Activated T-helper 1 cell treated with anti-CD3 and anti-CD28 coated beads, Interleukin-12 subunit alpha, Interleukin-12 subunit beta, Interleukin-2, Interleukin-4 antibody, amounts not matched to agents 30 ng/mL and 10 ng/mL and 1 ng/mL, durations not matched to agents 14 hours and 24 hours and 36 hours (primary cell): ENCODE data around the gene NME4. TPM values are rescaled to one million over a fixed set of nuclear protein-coding genes. Genes with fewer than 3 reads are reported as not detected.
"Not testable (repeated sequence)": the region's sequence is repeated elsewhere in the genome, so short reads cannot be mapped to it uniquely, and the experiment has no call there.

Experiments
- DNase-seq: peaks from one replicate; pipeline ENCODE4 v3.0.0; 2021; ENCODE audit warnings: low spot score
- H3K27ac Mint-ChIP-seq: one replicate; pipeline ENCODE4 v1.8.0; 2021; ENCODE audit warnings: mild to moderate bottlenecking, mixed read lengths
- H3K27me3 Mint-ChIP-seq: one replicate; pipeline ENCODE4 v1.8.0; 2022; ENCODE audit warnings: mild to moderate bottlenecking, moderate library complexity, mixed read lengths; ENCODE audit not compliant: insufficient read depth
- H3K36me3 Mint-ChIP-seq: one replicate; pipeline ENCODE4 v1.8.0; 2021; ENCODE audit warnings: low read depth, mixed read lengths
- H3K4me1 Mint-ChIP-seq: one replicate; pipeline ENCODE4 v1.8.0; 2021; ENCODE audit warnings: low read depth, mixed read lengths
- H3K4me3 Mint-ChIP-seq: one replicate; pipeline ENCODE4 v1.8.0; 2021; ENCODE audit warnings: mild to moderate bottlenecking, moderate library complexity, mixed read lengths
- H3K9me3 Mint-ChIP-seq: one replicate; pipeline ENCODE4 v1.8.0; 2021; ENCODE audit warnings: mixed read lengths
- intact Hi-C: fragments of 100-400 bp; cut with micrococcal nuclease; formaldehyde crosslinking; loops from one replicate; pipeline ENCODE4 v1.15.1; 2024
- total RNA-seq: library from RNA; stranded (reverse); gene quantifications from 2 replicates; pipeline ENCODE4 v1.2.3, GENCODE V29; 2022

The NME4 gene
- total RNA-seq, 1 donor from 2014 or later: 57.2 TPM

GRCh38 chr16:381789-382717, 14.9 kb upstream of the NME4 start, which contains the start of gene PGAP6:
PGAP6 (minus strand) TSS chr16:381978; CDS start chr16:381821, 157 bp downstream.
- H3K36me3 Mint-ChIP-seq: no peaks in the 10 kb centered on the region
- peaks cover 14% of the 10 kb centered on the region for H3K27me3 Mint-ChIP-seq
- H3K4me1 Mint-ChIP-seq: peaks cover 7% of the 10 kb centered on the region
- intact Hi-C loops: loop anchor here (1.0 to 5.0 kb wide), 6 partner anchors 12 to 255 kb away; partner anchors contain the start of genes AXIN1, CAPN15, DECR2 and METTL26
- H3K27ac Mint-ChIP-seq: peak within 1 kb of the TSS; percentile 58
- no peaks in the 10 kb centered on the region for H3K9me3 Mint-ChIP-seq
- H3K4me3 Mint-ChIP-seq: peak within 1 kb of the TSS; percentile 82
- peak; percentile 55 for DNase-seq

GRCh38 chr16:383326-384051, 13.5 kb upstream of the NME4 start:
- Mint-ChIP-seq H3K27ac (peak overlapping the region; percentile 36), H3K9me3 (no peaks in the 10 kb centered on the region), H3K36me3 (no peaks in the 10 kb centered on the region)

GRCh38 chr16:386641-387156, 10.3 kb upstream of the NME4 start:
- intact Hi-C loops: no loop called here
- H3K36me3 Mint-ChIP-seq: no peaks in the 10 kb centered on the region
- H3K27me3 Mint-ChIP-seq: peaks cover 19% of the 10 kb centered on the region
- H3K27ac Mint-ChIP-seq: no peak overlapping the region
- no peak for DNase-seq
- no peak overlapping the region for H3K4me3 Mint-ChIP-seq
- H3K4me1 Mint-ChIP-seq: peaks cover 7% of the 10 kb centered on the region
- peaks cover under 1% of the 10 kb centered on the region for H3K9me3 Mint-ChIP-seq

More at GRCh38 chr16:383326-384051, 13.5 kb upstream of the NME4 start:
- no peak for DNase-seq
- Mint-ChIP-seq H3K4me3 (peak overlapping the region; percentile 82), H3K27me3 (peaks cover 16% of the 10 kb centered on the region), H3K4me1 (peaks cover 7% of the 10 kb centered on the region)
- intact Hi-C loops: loop anchor here (2.0 to 5.0 kb wide), 3 partner anchors 31 to 254 kb away; partner anchors contain the start of genes AXIN1, CAPN15 and METTL26

GRCh38 chr16:387761-388666, 9.0 kb upstream of the NME4 start:
- intact Hi-C loops, H3K4me3 Mint-ChIP-seq, DNase-seq, H3K36me3 Mint-ChIP-seq, H3K9me3 Mint-ChIP-seq, H3K27ac Mint-ChIP-seq: not testable (repeated sequence)
- Mint-ChIP-seq H3K27me3 (peaks cover 14% of the 10 kb centered on the region), H3K4me1 (peaks cover 12% of the 10 kb centered on the region)

- H3K27me3 Mint-ChIP-seq: peaks cover 7% of the 10 kb centered on the region
- no peaks in the 10 kb centered on the region for H3K36me3 Mint-ChIP-seq
- H3K4me3 Mint-ChIP-seq: no peak overlapping the region
- peaks cover 6% of the 10 kb centered on the region for H3K4me1 Mint-ChIP-seq
- intact Hi-C loops: no loop called here
- H3K9me3 Mint-ChIP-seq: peaks cover 6% of the 10 kb centered on the region
- no peak overlapping the region for H3K27ac Mint-ChIP-seq
- no peak for DNase-seq
These were observed 7.6 kb upstream of the NME4 start for GRCh38 chr16:389352-389751.

GRCh38 chr16:391885-392335, 5.1 kb upstream of the NME4 start:
- intact Hi-C loops: loop anchor here (1.0 kb wide), 1 partner anchor 95 kb away; no protein-coding TSS in a partner anchor

GRCh38 chr16:392450-393030, 4.5 kb upstream of the NME4 start:
- no peak overlapping the region for H3K27ac Mint-ChIP-seq
- peaks cover 6% of the 10 kb centered on the region for H3K9me3 Mint-ChIP-seq
- intact Hi-C loops: loop anchor here (1.0 kb wide), 1 partner anchor 95 kb away; no protein-coding TSS in a partner anchor
- peaks cover 15% of the 10 kb centered on the region for H3K27me3 Mint-ChIP-seq
- H3K4me3 Mint-ChIP-seq: no peak overlapping the region
- peaks cover 15% of the 10 kb centered on the region for H3K4me1 Mint-ChIP-seq
- DNase-seq: no peak
- H3K36me3 Mint-ChIP-seq: no peaks in the 10 kb centered on the region

More at GRCh38 chr16:391885-392335, 5.1 kb upstream of the NME4 start:
- Mint-ChIP-seq H3K36me3 (no peaks in the 10 kb centered on the region), H3K27me3 (peaks cover 15% of the 10 kb centered on the region), H3K27ac (peak overlapping the region; percentile 63), H3K4me1 (peaks cover 15% of the 10 kb centered on the region), H3K4me3 (no peak overlapping the region), H3K9me3 (peaks cover 6% of the 10 kb centered on the region)
- DNase-seq: peak; percentile 46

- no peak for DNase-seq
- peaks cover 6% of the 10 kb centered on the region for H3K9me3 Mint-ChIP-seq
- intact Hi-C loops: no loop called here
- H3K27ac Mint-ChIP-seq: no peak overlapping the region
- peaks cover 25% of the 10 kb centered on the region for H3K4me1 Mint-ChIP-seq
- H3K36me3 Mint-ChIP-seq: no peaks in the 10 kb centered on the region
- H3K4me3 Mint-ChIP-seq: peak overlapping the region; percentile 78
- H3K27me3 Mint-ChIP-seq: peaks cover 11% of the 10 kb centered on the region
These were observed 800 bp upstream of the NME4 start for GRCh38 chr16:396199-396598.

GRCh38 chr16:396605-397004, 394 bp upstream of the NME4 start:
- Mint-ChIP-seq H3K9me3 (peaks cover 6% of the 10 kb centered on the region), H3K4me1 (peaks cover 25% of the 10 kb centered on the region), H3K27me3 (peaks cover 11% of the 10 kb centered on the region), H3K36me3 (no peaks in the 10 kb centered on the region), H3K4me3 (peak overlapping the region; percentile 78), H3K27ac (peak overlapping the region; percentile 73)
- DNase-seq: no peak
- intact Hi-C loops: no loop called here

- intact Hi-C loops: no loop called here
- H3K36me3 Mint-ChIP-seq: no peaks in the 10 kb centered on the region
- peak overlapping the region; percentile 87 for H3K4me3 Mint-ChIP-seq
- H3K4me1 Mint-ChIP-seq: peaks cover 19% of the 10 kb centered on the region
- no peaks in the 10 kb centered on the region for H3K9me3 Mint-ChIP-seq
- H3K27ac Mint-ChIP-seq: no peak overlapping the region
- peaks cover 11% of the 10 kb centered on the region for H3K27me3 Mint-ChIP-seq
- DNase-seq: no peak
These were observed 835 bp downstream of the NME4 start for GRCh38 chr16:397736-398332.

- peak overlapping the region; percentile 67 for H3K27ac Mint-ChIP-seq
- H3K9me3 Mint-ChIP-seq: no peaks in the 10 kb centered on the region
- no peak for DNase-seq
- intact Hi-C loops: no loop called here
- H3K4me1 Mint-ChIP-seq: peaks cover 19% of the 10 kb centered on the region
- H3K4me3 Mint-ChIP-seq: peak overlapping the region; percentile 87
- no peaks in the 10 kb centered on the region for H3K36me3 Mint-ChIP-seq
- peaks cover 11% of the 10 kb centered on the region for H3K27me3 Mint-ChIP-seq
These were observed 1.8 kb downstream of the NME4 start for GRCh38 chr16:398561-399339.
